Astrocyte (in vitro differentiated cells and primary cell): ENCODE results near the gene KRT39. TPM values are rescaled to one million over a fixed set of nuclear protein-coding genes. Genes with fewer than 3 reads are reported as not detected.
A peak's percentile ranks its signal among the peaks of the same experiment; 100 is the strongest.

Experiments
- DNase-seq: peaks from one replicate; pipeline ENCODE4 v3.0.0-alpha.2; 2010; ENCODE audit warnings: low read depth
- FAIRE-seq: peaks from 2 replicates; lab custom pipeline; 2011; peaks lifted over from hg19 to GRCh38; lab: Jason Lieb, UNC
- H2AFZ ChIP-seq: 2 replicates; pipeline ENCODE4 v1.6.0; 2012; ENCODE audit warnings: low read depth, low read length, inconsistent platforms
- H3K27ac ChIP-seq: 2 replicates; pipeline ENCODE4 v1.5.1; 2011; ENCODE audit warnings: low read depth, low read length, inconsistent platforms
- H3K27me3 ChIP-seq: 2 replicates; pipeline ENCODE4 v1.6.0; 2011; ENCODE audit warnings: low read length, inconsistent platforms; ENCODE audit not compliant: insufficient read depth
- H3K36me3 ChIP-seq: 2 replicates; pipeline ENCODE4 v1.5.1; 2011; ENCODE audit warnings: low read length, inconsistent platforms; ENCODE audit not compliant: insufficient read depth
- H3K4me1 ChIP-seq: 2 replicates; pipeline ENCODE4 v1.5.1; 2011; ENCODE audit warnings: low read length, inconsistent platforms; ENCODE audit not compliant: insufficient read depth
- H3K4me2 ChIP-seq: 2 replicates; pipeline ENCODE4 v1.6.0; 2012; ENCODE audit warnings: low read length, inconsistent platforms
- H3K4me3 ChIP-seq: 2 replicates; pipeline ENCODE4 v1.5.1; 2011; ENCODE audit warnings: low read depth, mild to moderate bottlenecking, low read length, inconsistent platforms; ENCODE audit not compliant: insufficient read depth
- H3K79me2 ChIP-seq: 2 replicates; pipeline ENCODE4 v1.6.0; 2012; ENCODE audit warnings: mild to moderate bottlenecking, low read length, inconsistent platforms; ENCODE audit not compliant: insufficient read depth
- H3K9ac ChIP-seq: 2 replicates; pipeline ENCODE4 v1.6.0; 2012; ENCODE audit warnings: mild to moderate bottlenecking, low read length, inconsistent platforms
- H3K9me3 ChIP-seq: 2 replicates; pipeline ENCODE4 v1.5.1; 2012; ENCODE audit warnings: low read depth, mild to moderate bottlenecking, low read length, inconsistent platforms; ENCODE audit not compliant: insufficient read depth
- H4K20me1 ChIP-seq: 2 replicates; pipeline ENCODE4 v1.6.0; 2012; ENCODE audit warnings: low read length, inconsistent platforms; ENCODE audit not compliant: insufficient read depth
- H3K27ac Mint-ChIP-seq: one replicate; pipeline ENCODE4 v1.8.0; 2021; ENCODE audit warnings: mild to moderate bottlenecking, mixed read lengths; ENCODE audit not compliant: unreplicated experiment
- H3K27me3 Mint-ChIP-seq: one replicate; pipeline ENCODE4 v1.8.0; 2021; ENCODE audit warnings: low read depth, mixed read lengths; ENCODE audit not compliant: unreplicated experiment
- H3K36me3 Mint-ChIP-seq: one replicate; pipeline ENCODE4 v1.8.0; 2021; ENCODE audit warnings: low read depth, mixed read lengths; ENCODE audit not compliant: unreplicated experiment
- H3K4me1 Mint-ChIP-seq: one replicate; pipeline ENCODE4 v1.8.0; 2021; ENCODE audit warnings: low read depth, mixed read lengths; ENCODE audit not compliant: unreplicated experiment
- H3K4me3 Mint-ChIP-seq: one replicate; pipeline ENCODE4 v1.8.0; 2021; ENCODE audit warnings: mild to moderate bottlenecking, moderate library complexity, mixed read lengths; ENCODE audit not compliant: unreplicated experiment
- H3K9me3 Mint-ChIP-seq: one replicate; pipeline ENCODE4 v1.8.0; 2021; ENCODE audit warnings: mild to moderate bottlenecking, mixed read lengths; ENCODE audit not compliant: unreplicated experiment
- EZH2 ChIP-seq: IDR thresholded peaks from 2 replicates; pipeline ENCODE4 v1.6.1; 2012; ENCODE audit warnings: mild to moderate bottlenecking, low read length, inconsistent platforms; ENCODE audit not compliant: insufficient read depth
- total RNA-seq: library from RNA; stranded (reverse); gene quantifications from 2 replicates; pipeline ENCODE4 v1.2.1, GENCODE V29; 2021
- TF ChIP-seq, protein P1 (sequence below): IDR thresholded peaks from 2 replicates; pipeline ENCODE4 v1.5.1; 2011; ENCODE audit warnings: low read depth, mild to moderate bottlenecking, inconsistent platforms, low read length, moderate library complexity; ENCODE audit not compliant: insufficient read depth

The KRT39 gene
- total RNA-seq, 1 donor from 2014 or later, result not detected

DNA sequence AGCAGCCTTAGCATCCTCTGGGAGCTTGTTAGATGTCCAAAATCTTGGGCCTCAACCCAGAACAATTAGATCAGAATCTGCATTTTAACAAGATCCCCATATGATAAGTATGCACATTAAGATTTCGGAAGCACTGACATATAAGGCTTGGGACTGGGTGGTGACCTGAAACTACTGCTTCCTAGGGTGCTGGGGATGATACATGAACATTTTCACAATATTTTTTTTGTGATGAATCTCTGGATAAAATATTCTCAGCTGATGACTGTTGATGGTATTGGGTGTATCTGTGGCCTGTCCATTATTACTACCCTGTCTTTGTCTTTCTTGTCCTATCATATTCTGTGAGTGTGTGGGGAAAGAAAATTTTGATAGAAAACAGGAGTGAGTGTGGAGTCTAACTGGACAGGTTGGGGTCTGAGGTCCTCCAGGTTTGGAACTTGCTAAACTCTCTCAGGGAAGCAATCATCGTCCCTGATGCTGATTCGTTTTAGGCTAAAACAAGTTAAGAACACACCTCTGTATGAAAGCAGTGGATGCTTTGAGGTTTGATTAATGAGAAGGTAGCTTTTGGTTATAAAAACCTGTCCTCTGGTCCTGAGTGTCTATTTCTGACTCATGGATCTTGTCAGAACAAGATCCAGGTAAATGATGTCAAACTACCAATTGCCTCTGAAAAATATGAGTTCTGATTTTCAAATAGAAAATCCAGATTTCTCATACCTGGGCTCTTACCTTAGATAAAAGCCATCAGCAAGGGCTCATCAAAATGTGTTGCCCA is 52.5 kb downstream of the KRT39 start:
- Histone ChIP-seq H3K9me3 (no peaks in the 10 kb centered on the region), H4K20me1 (no peaks in the 10 kb centered on the region), H3K36me3 (no peaks in the 10 kb centered on the region), H3K79me2 (no peaks in the 10 kb centered on the region), H3K9ac (peak overlapping the region; percentile 67), H3K4me3 (no peak overlapping the region), H3K4me2 (no peak overlapping the region), H3K4me1 (peaks cover 32% of the 10 kb centered on the region), H3K27ac (peak overlapping the region; percentile 98), H3K27me3 (no peaks in the 10 kb centered on the region), H2AFZ (no peak overlapping the region)
- DNase-seq (no peak), FAIRE-seq (no peak)
- no peak overlapping the region for H3K4me3 Mint-ChIP-seq
- H3K36me3 Mint-ChIP-seq, result no peaks in the 10 kb centered on the region
- H3K27me3 Mint-ChIP-seq, result no peaks in the 10 kb centered on the region
- H3K4me1 Mint-ChIP-seq, result peaks cover 27% of the 10 kb centered on the region
- TF ChIP-seq, protein P1, sequence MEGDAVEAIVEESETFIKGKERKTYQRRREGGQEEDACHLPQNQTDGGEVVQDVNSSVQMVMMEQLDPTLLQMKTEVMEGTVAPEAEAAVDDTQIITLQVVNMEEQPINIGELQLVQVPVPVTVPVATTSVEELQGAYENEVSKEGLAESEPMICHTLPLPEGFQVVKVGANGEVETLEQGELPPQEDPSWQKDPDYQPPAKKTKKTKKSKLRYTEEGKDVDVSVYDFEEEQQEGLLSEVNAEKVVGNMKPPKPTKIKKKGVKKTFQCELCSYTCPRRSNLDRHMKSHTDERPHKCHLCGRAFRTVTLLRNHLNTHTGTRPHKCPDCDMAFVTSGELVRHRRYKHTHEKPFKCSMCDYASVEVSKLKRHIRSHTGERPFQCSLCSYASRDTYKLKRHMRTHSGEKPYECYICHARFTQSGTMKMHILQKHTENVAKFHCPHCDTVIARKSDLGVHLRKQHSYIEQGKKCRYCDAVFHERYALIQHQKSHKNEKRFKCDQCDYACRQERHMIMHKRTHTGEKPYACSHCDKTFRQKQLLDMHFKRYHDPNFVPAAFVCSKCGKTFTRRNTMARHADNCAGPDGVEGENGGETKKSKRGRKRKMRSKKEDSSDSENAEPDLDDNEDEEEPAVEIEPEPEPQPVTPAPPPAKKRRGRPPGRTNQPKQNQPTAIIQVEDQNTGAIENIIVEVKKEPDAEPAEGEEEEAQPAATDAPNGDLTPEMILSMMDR, result no peak
- no peak for TF ChIP-seq EZH2
- H3K9me3 Mint-ChIP-seq, result no peaks in the 10 kb centered on the region
- H3K27ac Mint-ChIP-seq, result peak overlapping the region; percentile 100

GRCh38 chr17:40912486-40913210 is 54.1 kb downstream of the KRT39 start:
- H3K4me2 ChIP-seq, result no peak overlapping the region
- no peaks in the 10 kb centered on the region for H3K79me2 ChIP-seq
- FAIRE-seq, result no peak
- no peak for DNase-seq
- no peak overlapping the region for H3K4me3 ChIP-seq
- H2AFZ ChIP-seq, result no peak overlapping the region
- H3K9me3 ChIP-seq, result no peaks in the 10 kb centered on the region
- H3K9ac ChIP-seq, result no peak overlapping the region
- Mint-ChIP-seq H3K36me3 (no peaks in the 10 kb centered on the region), H3K27ac (no peak overlapping the region), H3K27me3 (no peaks in the 10 kb centered on the region), H3K9me3 (no peaks in the 10 kb centered on the region), H3K4me3 (no peak overlapping the region), H3K4me1 (peaks cover 31% of the 10 kb centered on the region)
- no peaks in the 10 kb centered on the region for H3K27me3 ChIP-seq
- no peak for TF ChIP-seq EZH2
- TF ChIP-seq, protein P1, result no peak
- H3K36me3 ChIP-seq, result no peaks in the 10 kb centered on the region
- H3K27ac ChIP-seq, result peak overlapping the region; percentile 33
- H3K4me1 ChIP-seq, result peaks cover 37% of the 10 kb centered on the region
- H4K20me1 ChIP-seq, result no peaks in the 10 kb centered on the region
